GM19452 (cell line): ENCODE results near the gene SSX3.
"Not testable (repeated sequence)": the region's sequence is repeated elsewhere in the genome, so short reads cannot be mapped to it uniquely, and the experiment has no call there.

ENCODE experiments used
- ATAC-seq: cut with Tn5 transposase; IDR thresholded peaks from one replicate; pipeline ENCODE4 v1.9.1; 2021; ENCODE audit not compliant: unreplicated experiment

SSX3 gene

DNA sequence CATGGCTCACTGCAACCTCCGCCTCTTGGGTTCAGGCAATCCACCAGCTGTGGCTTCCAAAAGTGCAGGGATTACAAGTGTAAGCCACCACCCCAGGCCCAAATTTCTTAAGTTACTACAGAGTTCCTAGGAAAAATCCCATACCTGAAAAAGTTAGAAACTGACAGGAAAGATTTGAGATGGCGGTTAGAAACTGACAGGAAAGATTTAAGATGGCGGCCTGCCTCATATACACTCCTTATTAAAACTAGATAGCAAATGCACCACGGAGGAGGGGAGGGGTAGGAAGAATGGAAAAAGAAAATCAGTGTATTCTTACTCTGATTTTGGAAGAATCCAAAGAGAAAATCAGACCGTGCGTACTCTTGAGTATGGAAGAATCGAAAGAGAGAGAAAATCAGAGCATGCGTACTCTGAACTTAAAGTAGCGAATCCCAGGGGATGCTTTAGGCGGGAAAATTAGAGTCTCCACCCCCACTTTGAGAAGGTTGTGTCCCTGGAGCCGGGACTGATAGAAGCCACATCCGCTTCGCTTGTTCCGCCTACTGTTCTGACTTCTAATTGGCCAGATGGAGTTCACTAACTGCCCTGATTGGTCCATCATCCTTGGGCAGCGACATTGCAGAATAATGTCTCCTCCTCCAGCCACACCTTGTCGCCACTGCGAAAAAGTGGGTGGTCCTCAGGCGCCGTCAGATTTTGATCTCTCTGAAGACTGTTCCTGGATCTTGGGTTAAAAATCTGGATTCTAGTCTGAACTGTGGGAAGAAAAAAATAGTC, at the start of gene SSX3:
Gene SSX3 (minus strand): TSS at position 389 of the 780 bp plus-strand sequence. CDS start 1,454 bp downstream, outside the sequence.
- not testable (repeated sequence) for ATAC-seq

GRCh38 chrX:48397825-48398224, 41.3 kb upstream of the SSX3 start:
- not testable (repeated sequence) for ATAC-seq

GRCh38 chrX:48396931-48397330, 40.4 kb upstream of the SSX3 start:
- ATAC-seq, result not testable (repeated sequence)

DNA sequence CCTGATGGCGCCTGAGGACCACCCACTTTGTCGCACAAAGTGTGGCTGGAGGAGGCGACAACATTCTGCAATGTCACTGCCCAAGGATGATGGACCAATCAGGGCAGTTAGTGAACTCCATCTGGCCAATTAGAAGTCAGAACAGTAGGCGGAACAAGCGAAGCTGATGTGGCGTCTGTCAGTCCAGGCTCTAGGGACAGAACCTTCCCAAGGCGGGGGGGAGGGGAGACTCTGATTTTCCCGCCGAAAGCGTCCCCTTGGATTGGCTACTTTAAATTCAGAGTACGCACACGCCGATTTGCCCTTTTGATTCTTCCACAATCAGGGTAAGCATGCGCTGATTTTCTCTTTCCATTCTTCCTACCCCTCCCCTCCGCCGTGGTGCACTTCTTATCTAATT, 26.7 kb upstream of the SSX3 start, which contains the start of gene SSX4:
Gene SSX4 (plus strand): TSS at position 301 of the 400 bp plus-strand sequence. CDS start 515 bp downstream, outside the sequence.
- ATAC-seq, result not testable (repeated sequence)

GRCh38 chrX:48370408-48370807, 13.9 kb upstream of the SSX3 start:
- not testable (repeated sequence) for ATAC-seq

DNA sequence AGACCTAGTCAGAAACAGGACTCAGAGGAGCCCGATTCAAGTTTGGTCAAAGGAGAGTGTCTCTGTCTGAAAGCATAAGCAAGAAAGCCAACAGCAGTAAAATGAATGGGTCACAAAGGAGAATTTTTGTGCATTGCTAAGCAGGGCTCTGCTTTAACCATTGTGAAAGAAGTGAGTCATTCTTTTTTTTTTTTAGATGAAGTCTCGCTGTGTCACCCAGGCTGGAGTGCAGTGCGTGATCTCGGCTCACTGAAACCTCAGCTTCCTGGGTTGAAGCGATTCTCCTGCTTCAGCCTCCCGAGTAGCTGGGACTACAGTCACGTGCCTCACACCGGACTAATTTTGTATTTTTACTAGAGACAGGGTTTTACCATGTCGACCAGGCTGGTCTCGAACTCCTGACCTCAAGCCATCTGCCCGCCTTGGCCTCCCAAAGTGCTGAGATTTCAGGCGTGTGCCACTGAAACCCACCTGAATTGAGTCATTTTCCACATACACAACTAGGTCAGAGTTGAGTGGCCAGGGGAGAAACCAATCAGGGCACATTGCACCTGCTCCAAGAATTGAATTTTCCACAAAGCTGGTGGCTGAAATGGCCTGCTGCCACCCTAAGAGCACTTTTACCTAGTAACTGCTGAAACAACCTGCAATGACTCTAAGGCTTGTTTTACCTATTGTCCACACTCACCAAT, 11.4 kb upstream of the SSX3 start:
- ATAC-seq, result not testable (repeated sequence)

GRCh38 chrX:48359281-48359680, 2.8 kb upstream of the SSX3 start:
- not testable (repeated sequence) for ATAC-seq

DNA sequence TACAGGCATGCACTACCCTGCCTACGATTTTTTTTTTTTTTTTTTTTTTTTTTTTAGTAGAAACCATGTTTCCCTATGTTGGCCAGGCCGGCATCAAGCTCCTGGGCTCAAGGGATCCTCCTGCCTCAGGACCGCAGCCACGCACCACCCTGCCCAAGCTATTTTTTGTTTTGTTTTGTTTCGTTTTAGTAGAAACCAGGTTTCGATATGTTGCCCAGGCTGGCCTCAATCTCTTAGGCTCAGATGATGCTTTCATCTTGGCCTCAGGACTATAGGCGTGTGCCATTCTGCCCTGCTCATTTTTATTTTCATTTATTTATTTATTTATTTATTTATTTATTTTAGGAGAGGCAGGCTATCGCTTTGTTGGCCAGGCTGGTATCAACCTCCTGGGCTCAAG, 1.2 kb upstream of the SSX3 start:
- ATAC-seq, result no peak

DNA sequence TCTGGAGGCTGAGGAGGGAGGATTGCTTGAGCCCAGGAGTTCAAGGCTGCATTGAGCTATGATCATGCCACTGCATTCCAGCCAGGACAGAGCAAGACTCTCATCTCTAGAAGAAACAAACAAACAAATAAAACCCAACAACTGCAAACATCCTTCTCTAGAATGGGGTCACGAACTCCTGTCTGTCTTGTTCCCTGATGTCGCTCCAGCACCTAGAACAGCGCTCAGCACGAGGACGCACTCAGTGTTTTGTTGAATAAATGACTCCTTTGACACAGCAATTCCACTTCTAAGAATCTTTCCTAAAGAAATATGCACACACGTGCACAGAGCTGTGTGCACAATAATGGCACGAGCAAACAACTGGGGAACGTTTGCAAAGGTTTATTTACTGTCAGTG, 10.4 kb downstream of the SSX3 start:
- ATAC-seq, result not testable (repeated sequence)

DNA sequence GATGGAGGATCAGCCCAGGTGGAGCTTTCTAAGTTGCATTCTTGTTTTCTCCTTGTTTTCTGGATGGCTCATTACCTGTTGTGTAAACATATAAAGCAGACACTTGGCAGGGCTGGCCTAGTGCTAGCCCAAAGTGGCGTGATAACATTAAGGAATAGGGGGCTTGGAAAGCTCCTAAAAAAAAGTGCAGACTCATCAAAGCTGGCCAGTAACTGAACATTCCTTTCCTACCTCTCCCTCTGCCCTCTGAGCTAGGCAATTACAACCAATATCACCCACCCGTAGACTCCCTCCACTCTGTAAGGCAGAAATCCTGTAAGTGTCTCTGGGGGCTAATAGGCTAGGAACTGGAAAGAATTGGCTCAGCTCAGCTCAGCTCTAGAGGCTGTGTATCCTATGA, 42.5 kb downstream of the SSX3 start:
- ATAC-seq, result not testable (repeated sequence)

DNA sequence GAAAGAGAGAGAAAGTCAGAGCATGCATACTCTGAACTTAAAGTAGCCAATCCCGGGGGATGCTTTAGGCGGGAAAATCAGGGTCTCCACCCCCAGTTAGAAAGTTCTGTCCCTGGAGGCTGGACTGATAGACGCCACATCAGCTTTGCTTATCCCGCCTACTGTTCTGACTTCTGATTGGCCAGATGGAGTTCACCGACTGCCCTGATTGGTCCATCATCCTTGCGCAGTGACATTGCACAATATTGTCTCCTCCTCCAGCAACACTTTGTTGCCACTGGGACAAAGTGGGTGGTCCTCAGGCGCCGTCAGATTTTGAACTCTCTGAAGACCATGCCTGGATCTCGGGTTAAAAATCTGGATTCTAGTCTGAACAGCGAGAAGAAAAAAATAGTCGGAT, 50.3 kb downstream of the SSX3 start:
- no peak for ATAC-seq
